NCI-H460 (cell line): ENCODE results near the gene USP13. TPM values are rescaled to one million over a fixed set of nuclear protein-coding genes. Genes with fewer than 3 reads are reported as not detected.

Source experiments
- DNase-seq: peaks from one replicate; pipeline ENCODE4 v3.0.0-alpha.2; 2016; ENCODE audit warnings: low read depth; ENCODE audit errors: extremely low read depth
- total RNA-seq: library from RNA; depleted of rRNA; stranded (reverse); fragments of >200 nt; shearing (Covaris generic); gene quantifications from 2 replicates; pipeline ENCODE4 v1.2.3, GENCODE V29; 2014

USP13 gene
- total RNA-seq, 1 experiment from 2014 or later, result 8.1 TPM

DNA sequence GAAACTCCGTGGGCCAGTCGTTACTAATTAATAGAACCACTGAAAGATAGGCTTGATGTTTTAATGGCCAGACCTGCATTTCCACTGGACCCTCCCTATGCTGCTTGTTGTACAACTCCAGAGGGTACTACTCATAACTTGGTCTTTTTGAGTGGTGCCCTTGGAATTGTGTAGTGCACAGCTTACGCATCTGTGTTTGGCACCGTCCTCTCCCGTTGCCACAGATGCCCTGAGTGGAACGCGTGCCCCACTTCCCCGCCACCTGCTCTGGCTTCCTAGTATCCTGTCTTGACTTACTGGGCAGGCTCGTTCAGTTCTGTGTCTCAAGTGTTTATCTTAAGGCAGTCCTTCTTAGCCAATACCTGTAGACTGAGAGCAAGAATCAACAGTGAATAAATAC, 78.7 kb downstream of the USP13 start:
- no peak for DNase-seq

DNA sequence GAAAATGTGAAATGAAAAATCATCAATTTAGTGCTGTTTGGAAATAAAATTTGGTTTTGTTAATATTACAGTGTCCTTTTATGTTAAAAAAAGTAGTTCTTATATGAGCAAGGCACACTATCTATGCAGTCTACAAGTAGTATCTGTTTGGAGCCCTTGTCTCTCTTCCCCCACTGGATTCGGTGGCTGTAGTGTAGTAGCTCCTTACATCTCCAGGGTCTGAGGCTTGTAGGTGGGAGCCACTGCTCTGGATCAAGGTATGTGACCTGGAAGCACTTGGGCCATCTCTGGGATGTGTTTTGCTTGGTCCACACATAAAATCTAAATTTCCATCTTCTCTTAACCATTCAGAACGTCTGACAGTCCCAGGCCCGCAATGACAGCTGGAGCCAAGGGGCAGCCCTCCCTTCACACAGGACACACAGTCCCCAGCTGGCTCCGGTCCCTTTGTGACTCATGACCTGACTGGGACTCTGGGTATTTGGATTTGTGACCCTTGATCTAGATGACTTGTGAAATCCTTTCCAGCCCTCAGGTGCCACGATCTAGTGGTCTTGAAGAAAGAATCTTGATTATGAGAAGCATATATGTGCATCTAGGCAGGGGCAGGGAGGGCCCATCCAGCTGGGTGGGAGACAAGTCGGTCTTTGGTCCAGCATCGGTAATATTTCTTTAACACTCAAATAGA, 80.0 kb downstream of the USP13 start:
- no peak for DNase-seq

- no peak for DNase-seq
Observed at GRCh38 chr3:179733797-179734196, 81.0 kb downstream of the USP13 start.

DNA sequence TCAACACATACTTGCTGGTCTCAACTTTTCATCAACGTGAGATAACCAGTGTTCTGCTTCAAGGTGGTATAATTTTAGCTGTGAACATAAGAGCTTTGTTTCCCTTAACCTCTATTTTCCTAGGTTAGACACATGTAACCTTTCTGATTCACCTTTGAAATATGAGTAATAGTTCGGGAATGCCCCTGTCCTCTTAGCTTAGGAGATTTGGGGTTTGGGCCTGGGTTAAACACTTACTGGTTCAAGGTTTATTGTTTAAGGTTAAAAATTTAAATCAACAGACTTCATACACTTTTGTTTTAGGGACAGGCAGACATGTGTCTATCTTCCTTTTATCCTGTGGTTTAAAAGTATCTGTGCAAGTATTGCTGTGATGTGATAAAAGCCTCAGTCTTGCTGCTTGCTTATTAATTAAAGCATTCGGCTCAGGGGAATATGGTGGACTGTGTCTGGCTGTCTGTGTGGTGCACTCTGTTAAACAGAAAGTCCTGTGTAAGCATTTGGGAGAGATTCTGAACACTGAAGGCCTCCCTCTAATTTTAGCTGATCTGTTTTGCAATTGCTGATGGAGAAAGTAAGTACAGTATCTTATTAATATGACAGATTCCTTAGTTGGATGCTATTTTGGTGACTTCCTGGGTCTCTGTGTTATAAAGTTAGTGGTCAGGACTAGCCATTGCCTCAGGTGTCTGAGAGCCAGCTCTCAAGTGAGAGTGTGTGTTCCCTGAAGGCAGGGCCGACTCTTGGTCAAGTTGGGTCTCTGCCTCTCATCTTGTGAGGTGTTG, 81.8 kb downstream of the USP13 start:
- no peak for DNase-seq

DNA sequence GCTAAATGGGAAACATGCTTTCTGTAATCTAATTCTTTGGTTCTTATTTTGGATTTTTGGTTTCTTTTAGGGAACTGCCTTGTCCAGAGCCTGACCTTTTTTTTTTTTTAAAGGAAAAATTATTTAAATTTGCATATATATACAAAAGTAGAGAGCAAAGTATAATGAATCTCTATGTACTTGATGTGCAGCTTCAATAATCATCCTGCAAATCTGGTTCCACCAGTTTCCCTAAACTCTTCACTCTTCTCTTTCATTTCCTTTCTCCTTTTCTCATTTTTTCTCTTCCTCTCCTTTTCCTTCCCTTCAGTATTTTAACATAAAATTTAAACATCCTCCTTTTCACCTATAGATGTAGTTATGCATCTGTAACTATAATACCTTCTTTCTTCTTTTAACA, 82.5 kb downstream of the USP13 start:
- no peak for DNase-seq

DNA sequence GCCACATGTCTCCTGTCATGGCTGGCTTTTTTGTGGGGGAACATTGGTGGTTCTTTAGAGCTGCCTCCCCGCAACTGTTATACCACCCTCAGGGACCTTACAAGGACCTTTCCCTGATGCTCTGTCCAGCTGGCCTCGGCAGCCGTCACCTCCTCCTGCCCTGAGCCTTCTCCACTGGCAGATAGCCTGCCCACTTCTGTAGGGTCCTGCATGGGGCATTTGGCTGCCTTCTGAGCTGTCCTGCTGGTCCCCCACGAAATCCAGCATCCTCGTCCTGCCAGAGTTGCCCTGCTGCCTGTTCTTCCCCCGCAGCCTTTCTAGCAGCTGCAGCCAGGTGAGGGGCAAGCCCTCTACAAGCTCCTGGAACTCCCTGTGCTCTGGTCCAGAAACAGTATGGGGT, 86.2 kb downstream of the USP13 start:
- no peak for DNase-seq

GRCh38 chr3:179739816-179740594, 87.2 kb downstream of the USP13 start:
- DNase-seq, result no peak

DNA sequence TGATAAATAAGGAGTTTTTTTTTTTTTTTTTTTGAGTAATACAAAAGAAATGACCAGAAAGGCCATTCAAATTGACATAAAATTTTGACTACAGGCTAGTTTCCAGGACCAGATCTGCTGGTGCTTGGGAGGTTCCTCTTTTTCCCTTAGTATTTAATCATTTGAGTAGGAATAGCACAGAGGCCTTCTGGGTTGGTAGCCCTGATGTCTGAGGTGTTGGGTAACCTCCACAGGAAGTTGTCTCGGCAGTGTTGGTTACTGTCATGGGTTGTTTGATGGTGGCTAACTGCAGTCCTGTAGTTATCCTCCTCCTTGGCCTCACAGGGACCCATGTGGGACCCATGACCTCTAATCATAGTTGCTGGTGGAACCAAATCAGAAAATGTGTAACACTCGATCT, 91.1 kb downstream of the USP13 start:
- DNase-seq, result no peak

- DNase-seq, result no peak
Observed at GRCh38 chr3:179744667-179745066, 91.8 kb downstream of the USP13 start.

DNA sequence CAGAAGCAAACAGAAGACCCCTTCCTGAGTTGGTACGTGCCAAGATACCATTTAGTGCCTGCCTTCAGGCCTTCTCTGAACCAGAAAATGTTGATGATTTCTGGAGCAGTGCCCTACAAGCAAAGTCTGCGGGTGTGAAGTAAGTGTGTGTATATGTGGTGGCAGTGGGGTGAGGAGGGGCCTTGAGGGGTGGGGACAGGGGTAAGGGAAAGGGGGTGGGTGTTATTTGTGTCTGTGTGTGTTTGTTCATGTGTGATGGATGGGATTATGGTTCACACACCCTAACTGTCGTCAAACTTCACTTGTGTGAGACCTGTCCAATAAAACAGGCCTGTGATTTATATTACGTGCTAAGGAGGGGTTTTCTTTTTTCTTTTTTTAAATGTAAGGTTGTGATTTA, 92.2 kb downstream of the USP13 start:
- DNase-seq, result no peak

DNA sequence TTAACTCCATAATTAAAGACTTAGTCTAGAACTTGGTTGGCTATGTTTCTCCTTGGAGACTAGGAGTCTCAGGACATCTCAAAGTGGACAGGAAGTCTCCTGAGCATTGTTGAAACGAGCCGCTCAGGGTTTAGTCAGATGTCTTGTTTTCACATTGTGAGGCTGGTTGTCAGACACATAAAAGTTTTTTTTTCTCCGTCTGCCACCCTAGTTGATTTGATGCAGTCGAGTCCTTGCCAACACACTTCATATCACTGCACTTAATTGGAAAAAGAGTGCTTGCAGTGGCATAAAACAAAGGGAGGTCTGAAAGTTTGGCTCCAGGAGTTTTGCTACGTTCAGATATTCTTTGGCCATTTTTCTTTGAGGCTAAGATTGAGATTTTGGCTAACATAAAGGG, 92.9 kb downstream of the USP13 start:
- no peak for DNase-seq

DNA sequence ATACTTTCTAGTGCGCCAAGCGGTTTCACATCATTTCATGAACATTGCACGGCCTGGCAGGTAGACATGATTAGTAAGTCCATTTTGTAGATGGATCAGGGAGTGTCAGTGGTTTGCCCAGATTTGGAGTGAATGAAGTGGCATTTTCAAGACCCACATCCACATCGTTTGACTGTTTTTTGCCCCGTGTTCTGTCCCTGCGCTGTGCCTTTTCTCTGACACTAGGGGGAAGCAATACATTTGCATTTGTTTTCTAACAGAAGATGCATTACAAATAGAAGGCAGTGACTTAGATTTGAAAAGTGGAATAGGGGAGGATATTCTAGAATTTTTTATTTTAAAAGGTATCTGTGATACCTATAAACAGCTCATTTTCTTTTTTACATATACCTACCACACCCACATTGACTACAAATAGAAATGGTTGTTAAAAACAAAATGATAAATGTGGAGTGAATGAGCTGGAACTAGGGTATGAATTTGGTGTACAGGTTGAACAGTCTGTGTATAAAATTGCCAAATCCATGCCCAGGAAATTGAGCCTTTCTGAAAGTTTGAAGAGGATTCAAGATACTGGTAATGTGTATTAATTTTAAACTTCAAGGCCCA, 98.0 kb downstream of the USP13 start:
- DNase-seq, result peak; percentile 3

- DNase-seq, result peak; percentile 11
Observed at GRCh38 chr3:179760944-179761343, 108.1 kb downstream of the USP13 start.

DNA sequence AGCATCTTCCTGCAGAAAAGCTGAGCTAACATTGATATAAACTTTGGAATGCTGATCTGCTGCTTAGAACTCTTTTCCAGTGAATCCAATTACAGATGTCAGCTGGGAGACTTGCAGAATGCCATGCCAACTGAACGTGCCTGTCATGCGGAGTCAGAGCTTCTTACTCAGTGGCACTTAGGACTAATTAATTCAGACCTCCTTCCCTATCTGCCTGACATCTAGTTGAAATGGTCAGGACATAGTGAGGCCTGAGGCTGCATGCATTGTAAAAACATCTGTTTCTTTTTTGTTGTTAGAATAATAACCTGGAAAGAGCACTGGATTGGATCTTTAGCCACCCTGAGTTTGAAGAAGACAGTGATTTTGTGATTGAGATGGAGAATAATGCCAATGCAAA, 112.6 kb downstream of the USP13 start:
- DNase-seq, result no peak

- no peak for DNase-seq
Observed at GRCh38 chr3:179766416-179767133, 113.7 kb downstream of the USP13 start.

DNA sequence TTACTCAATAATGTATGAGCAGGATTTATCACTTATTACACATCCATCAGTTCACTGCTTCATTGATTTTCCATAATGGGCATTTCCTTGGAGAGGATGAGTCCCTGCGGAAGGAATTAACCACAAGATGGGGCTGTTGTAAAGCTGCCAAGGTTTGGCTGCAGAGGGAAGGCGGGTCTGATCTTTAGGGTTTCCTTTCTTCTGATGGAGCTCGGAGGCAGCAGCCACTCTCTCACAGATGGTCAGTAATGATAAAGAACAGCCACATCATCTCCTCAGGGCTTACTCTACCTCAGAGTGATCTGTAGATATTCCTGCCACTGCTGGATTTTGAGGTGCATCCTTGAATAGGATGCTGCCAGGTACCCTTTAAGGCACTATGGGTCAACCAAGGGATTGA, 115.2 kb downstream of the USP13 start:
- DNase-seq, result peak; percentile 32

- DNase-seq, result no peak
Observed at GRCh38 chr3:179769411-179770247, 116.8 kb downstream of the USP13 start.

DNA sequence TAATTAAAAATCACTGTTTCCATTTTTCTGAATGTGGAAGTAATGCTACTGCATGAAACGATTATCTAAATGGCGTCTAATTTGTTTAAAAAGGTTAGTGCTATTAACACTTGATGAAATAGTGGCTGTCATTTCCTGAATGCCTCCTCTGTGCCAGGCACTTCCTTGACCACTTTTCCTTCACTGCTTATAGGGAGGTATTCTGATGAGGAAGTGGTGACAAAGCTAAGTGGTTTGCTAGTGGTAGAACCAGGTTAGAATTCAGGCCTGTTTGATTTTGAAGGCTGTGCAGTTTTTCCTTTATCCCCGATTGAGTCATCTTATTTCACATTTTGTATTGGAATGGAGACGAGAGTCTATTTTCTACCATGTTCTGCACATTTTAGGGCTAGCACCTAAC, 119.0 kb downstream of the USP13 start:
- no peak for DNase-seq

- no peak for DNase-seq
Observed at GRCh38 chr3:179772297-179772696, 119.5 kb downstream of the USP13 start.
